ENCODE measurements around the gene GMCL2. TPM values are rescaled to one million over a fixed set of nuclear protein-coding genes. Genes with fewer than 3 reads are reported as not detected.
A peak's percentile ranks its signal among the peaks of the same experiment; 100 is the strongest.

GMCL2 gene
- total and polyA plus RNA-seq, 9 donors = 0.08 TPM; not detected in 8

- Histone ChIP-seq H3K4me1 (ENCODE audit: control insufficient read depth, insufficient read depth, low read length) (peaks cover 26% of the 10 kb centered on the region), H3K9me3 (replicated peaks; ENCODE audit: control insufficient read depth, low read depth, low read length) (no peaks in the 10 kb centered on the region), H3K27ac (ENCODE audit: low read length) (peak overlapping the region; percentile 55), H3K36me3 (ENCODE audit: control insufficient read depth, insufficient read depth, low read length) (peaks cover 58% of the 10 kb centered on the region), H3K4me3 (ENCODE audit: low read length) (no peak overlapping the region), H3K27me3 (ENCODE audit: control insufficient read depth, insufficient read depth, low read length) (no peaks in the 10 kb centered on the region)
- no peak for DNase-seq
- 93% methylated on average over 15 of the region's 15 CpGs for WGBS (ENCODE audit: insufficient coverage)
These were observed 35.1 kb upstream of the GMCL2 start for GRCh38 chr5:178222292-178222691.

DNA sequence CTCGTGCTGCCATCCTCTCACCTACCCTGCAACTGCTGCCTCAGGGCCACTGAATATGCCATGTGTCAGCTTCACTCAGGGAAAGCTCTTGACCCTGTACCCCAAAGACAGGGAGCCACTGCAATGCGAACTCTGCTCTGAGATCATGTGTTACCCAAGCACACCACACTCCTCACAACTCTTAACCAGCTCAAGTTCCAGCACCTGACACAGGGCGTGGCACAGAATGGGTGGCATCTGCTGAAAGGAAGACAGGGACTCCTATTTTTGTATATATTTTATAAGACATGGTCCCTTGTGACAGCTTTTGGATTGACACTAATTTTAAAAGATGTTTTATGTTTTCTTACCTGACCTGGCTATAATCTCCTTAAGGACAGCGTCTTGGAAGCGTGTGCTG is 34.7 kb upstream of the GMCL2 start:
- H3K36me3 ChIP-seq (ENCODE audit: control insufficient read depth, insufficient read depth, low read length) = peaks cover 54% of the 10 kb centered on the region
- WGBS (ENCODE audit: insufficient coverage) = 100% methylated on average over 2 of the region's 5 CpGs
- peak overlapping the region; percentile 55 for H3K27ac ChIP-seq (ENCODE audit: low read length)

DNA sequence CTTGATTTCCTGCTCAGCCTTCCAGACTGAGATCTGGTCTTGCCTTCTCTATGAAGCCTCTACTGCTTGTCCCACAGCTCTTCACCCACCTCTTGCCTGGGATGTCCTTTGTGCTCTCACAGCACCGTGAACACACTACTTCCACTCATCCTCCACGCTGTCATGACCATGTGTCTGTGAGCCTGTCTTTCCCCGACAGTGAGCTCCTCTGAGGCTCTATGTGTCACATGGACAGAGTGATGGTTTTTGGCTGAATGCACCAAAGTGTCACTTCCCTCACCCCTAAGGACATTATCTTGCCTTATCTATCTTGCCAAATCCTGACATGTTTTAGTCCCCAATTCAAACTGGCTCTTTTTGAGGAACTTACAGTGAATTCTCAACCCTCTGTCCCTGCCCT is 34.1 kb upstream of the GMCL2 start:
- Histone ChIP-seq H3K27ac (ENCODE audit: low read length) (peak overlapping the region; percentile 29), H3K9me3 (replicated peaks; ENCODE audit: control insufficient read depth, low read depth, low read length) (no peaks in the 10 kb centered on the region), H3K36me3 (ENCODE audit: control insufficient read depth, insufficient read depth, low read length) (peaks cover 54% of the 10 kb centered on the region), H3K4me1 (ENCODE audit: control insufficient read depth, insufficient read depth, low read length) (peaks cover 26% of the 10 kb centered on the region), H3K27me3 (ENCODE audit: control insufficient read depth, insufficient read depth, low read length) (no peaks in the 10 kb centered on the region), H3K4me3 (ENCODE audit: low read length) (no peak overlapping the region)
- WGBS (ENCODE audit: insufficient coverage) = 67% methylated on average over 2 of the region's 3 CpGs
- DNase-seq = no peak

More for the DNA sequence above, 34.7 kb upstream of the GMCL2 start:
- H3K4me3 ChIP-seq (ENCODE audit: low read length) = no peak overlapping the region
- H3K9me3 ChIP-seq (replicated peaks; ENCODE audit: control insufficient read depth, low read depth, low read length) = no peaks in the 10 kb centered on the region
- H3K27me3 ChIP-seq (ENCODE audit: control insufficient read depth, insufficient read depth, low read length) = no peaks in the 10 kb centered on the region
- peaks cover 26% of the 10 kb centered on the region for H3K4me1 ChIP-seq (ENCODE audit: control insufficient read depth, insufficient read depth, low read length)
- DNase-seq = peak; percentile 38

DNA sequence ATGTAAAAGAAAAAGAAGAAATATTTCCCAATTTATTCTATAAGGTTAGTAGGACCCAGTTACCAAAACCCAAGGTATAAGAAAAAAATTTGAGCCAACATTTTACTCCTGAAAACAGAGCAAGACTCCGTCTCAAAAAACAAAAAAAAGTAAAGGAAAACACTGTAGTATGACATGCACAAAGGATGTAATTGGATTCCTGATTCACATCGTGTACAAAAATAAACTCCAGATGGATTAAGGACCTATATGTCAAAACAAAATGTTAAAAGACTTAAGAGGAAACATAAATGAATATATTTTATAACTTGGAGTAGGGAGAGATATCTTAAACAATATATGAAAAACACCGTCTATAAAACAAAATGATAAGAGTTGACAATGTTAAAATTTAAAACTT is 31.7 kb upstream of the GMCL2 start:
- Histone ChIP-seq H3K27ac (ENCODE audit: low read length) (no peak overlapping the region), H3K4me3 (ENCODE audit: low read length) (no peak overlapping the region), H3K27me3 (ENCODE audit: control insufficient read depth, insufficient read depth, low read length) (no peaks in the 10 kb centered on the region), H3K36me3 (ENCODE audit: control insufficient read depth, insufficient read depth, low read length) (peaks cover 61% of the 10 kb centered on the region), H3K4me1 (ENCODE audit: control insufficient read depth, insufficient read depth, low read length) (peaks cover 21% of the 10 kb centered on the region), H3K9me3 (replicated peaks; ENCODE audit: control insufficient read depth, low read depth, low read length) (no peaks in the 10 kb centered on the region)
- no CpG with 5 or more reads among the region's 3 CpGs for WGBS (ENCODE audit: insufficient coverage)
- DNase-seq = no peak

DNA sequence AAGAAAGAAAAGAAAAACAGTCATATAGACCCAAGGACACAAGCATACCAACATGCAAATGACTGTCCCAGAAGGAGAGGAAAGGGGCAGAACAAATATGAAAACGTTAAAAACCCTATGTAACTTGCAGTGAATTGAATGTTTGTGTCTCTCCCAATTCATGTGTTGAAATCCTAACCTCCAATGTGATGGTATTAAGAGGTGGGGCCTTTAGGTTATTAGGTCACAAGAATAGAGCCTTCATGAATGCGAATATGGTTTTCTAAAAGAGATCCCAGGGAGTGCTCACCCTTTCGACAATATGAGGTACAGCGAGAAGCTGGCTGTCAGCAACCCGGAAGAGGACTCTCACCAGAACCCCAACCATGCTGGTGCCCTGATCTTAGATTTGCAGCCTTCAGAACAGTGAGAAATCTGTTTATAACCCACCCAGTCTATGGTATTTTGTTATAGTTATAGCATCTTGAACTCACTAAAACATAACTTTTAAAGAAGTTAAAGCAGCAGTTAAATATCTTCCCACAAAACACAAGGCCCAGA is 31.1 kb upstream of the GMCL2 start:
- Histone ChIP-seq H3K36me3 (ENCODE audit: control insufficient read depth, insufficient read depth, low read length) (peaks cover 66% of the 10 kb centered on the region), H3K4me1 (ENCODE audit: control insufficient read depth, insufficient read depth, low read length) (peaks cover 17% of the 10 kb centered on the region)
- no peak for DNase-seq

GRCh38 chr5:178216779-178217178 is 29.6 kb upstream of the GMCL2 start:
- peaks cover 6% of the 10 kb centered on the region for H3K4me1 ChIP-seq (ENCODE audit: control insufficient read depth, insufficient read depth, low read length)
- DNase-seq = no peak
- H3K36me3 ChIP-seq (ENCODE audit: control insufficient read depth, insufficient read depth, low read length) = peaks cover 67% of the 10 kb centered on the region
- no peak overlapping the region for H3K4me3 ChIP-seq (ENCODE audit: low read length)
- H3K27me3 ChIP-seq (ENCODE audit: control insufficient read depth, insufficient read depth, low read length) = no peaks in the 10 kb centered on the region
- no peak overlapping the region for H3K27ac ChIP-seq (ENCODE audit: low read length)
- 83% methylated on average over 1 of the region's 3 CpGs for WGBS (ENCODE audit: insufficient coverage)
- H3K9me3 ChIP-seq (replicated peaks; ENCODE audit: control insufficient read depth, low read depth, low read length) = no peaks in the 10 kb centered on the region

More for the DNA sequence above, 31.1 kb upstream of the GMCL2 start:
- no peak overlapping the region for H3K27ac ChIP-seq (ENCODE audit: low read length)
- no CpG with 5 or more reads among the region's 5 CpGs for WGBS (ENCODE audit: insufficient coverage)
- no peaks in the 10 kb centered on the region for H3K27me3 ChIP-seq (ENCODE audit: control insufficient read depth, insufficient read depth, low read length)
- H3K9me3 ChIP-seq (replicated peaks; ENCODE audit: control insufficient read depth, low read depth, low read length) = no peaks in the 10 kb centered on the region
- H3K4me3 ChIP-seq (ENCODE audit: low read length) = no peak overlapping the region

DNA sequence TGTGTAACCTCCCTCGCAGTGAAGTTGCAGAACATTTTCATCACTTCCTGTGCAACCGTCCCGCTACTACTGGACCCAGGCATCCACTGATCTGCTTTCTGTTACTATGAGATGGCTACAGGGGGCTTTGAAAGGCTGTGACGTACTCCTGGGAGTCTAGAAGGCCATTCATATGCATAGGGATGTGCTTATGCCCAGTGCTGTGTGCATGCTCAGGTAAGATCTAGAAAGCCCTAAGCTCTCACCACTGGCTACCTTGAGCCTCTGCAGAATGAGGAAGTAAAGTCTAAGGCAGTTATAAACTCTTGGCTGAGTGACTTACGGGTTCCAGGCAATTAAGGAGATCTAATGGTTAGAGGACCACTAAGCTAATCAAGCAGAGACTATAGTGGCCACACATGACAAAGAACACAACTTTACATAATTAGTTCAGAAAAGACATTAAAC is 28.9 kb upstream of the GMCL2 start:
- Histone ChIP-seq H3K9me3 (replicated peaks; ENCODE audit: control insufficient read depth, low read depth, low read length) (no peaks in the 10 kb centered on the region), H3K4me3 (ENCODE audit: low read length) (no peak overlapping the region), H3K27ac (ENCODE audit: low read length) (no peak overlapping the region), H3K36me3 (ENCODE audit: control insufficient read depth, insufficient read depth, low read length) (peaks cover 67% of the 10 kb centered on the region), H3K27me3 (ENCODE audit: control insufficient read depth, insufficient read depth, low read length) (no peaks in the 10 kb centered on the region), H3K4me1 (ENCODE audit: control insufficient read depth, insufficient read depth, low read length) (peaks cover 1% of the 10 kb centered on the region)
- no CpG with 5 or more reads among the region's 5 CpGs for WGBS (ENCODE audit: insufficient coverage)
- DNase-seq = no peak

DNA sequence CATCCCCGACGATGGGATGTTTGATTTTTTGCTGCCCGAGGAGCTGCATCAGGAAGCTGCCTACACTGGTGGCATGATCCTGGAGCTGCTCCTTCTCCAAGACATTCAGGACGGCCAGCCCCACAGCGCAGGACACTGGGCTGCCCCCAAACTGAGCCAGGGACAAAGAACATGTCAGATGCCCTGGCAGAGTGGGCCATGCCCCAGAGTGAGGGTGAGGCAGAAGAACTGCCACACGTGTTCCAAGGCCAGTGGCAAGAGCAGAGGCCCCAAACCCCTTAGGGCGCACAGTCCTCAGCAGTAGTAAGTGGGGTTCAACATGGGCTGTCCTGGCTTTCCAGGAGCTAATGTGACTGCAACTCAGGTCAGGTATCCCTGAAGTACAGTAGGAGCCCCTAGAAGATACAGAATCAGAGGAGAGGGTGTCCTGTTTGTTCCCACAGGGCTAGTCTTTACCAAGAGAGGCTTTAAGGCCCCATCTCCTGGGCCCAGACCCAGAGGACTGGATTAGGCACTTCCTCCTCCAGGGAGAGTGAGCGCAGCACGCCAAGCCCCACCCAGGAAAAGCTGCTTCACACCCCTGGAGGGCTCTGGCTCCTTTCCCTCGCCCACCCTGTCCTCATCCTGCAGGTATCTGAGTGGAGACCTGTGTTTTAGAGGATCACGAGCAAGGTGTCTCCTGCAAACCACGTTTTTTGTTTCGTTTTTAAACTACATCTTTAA is 28.3 kb upstream of the GMCL2 start:
- H3K9me3 ChIP-seq (replicated peaks; ENCODE audit: control insufficient read depth, low read depth, low read length) = no peaks in the 10 kb centered on the region
- H3K27me3 ChIP-seq (ENCODE audit: control insufficient read depth, insufficient read depth, low read length) = no peaks in the 10 kb centered on the region
- peaks cover 68% of the 10 kb centered on the region for H3K36me3 ChIP-seq (ENCODE audit: control insufficient read depth, insufficient read depth, low read length)
- H3K27ac ChIP-seq (ENCODE audit: low read length) = no peak overlapping the region
- 78% methylated on average over 7 of the region's 13 CpGs for WGBS (ENCODE audit: insufficient coverage)
- DNase-seq = no peak
- H3K4me3 ChIP-seq (ENCODE audit: low read length) = no peak overlapping the region
- no peaks in the 10 kb centered on the region for H3K4me1 ChIP-seq (ENCODE audit: control insufficient read depth, insufficient read depth, low read length)

DNA sequence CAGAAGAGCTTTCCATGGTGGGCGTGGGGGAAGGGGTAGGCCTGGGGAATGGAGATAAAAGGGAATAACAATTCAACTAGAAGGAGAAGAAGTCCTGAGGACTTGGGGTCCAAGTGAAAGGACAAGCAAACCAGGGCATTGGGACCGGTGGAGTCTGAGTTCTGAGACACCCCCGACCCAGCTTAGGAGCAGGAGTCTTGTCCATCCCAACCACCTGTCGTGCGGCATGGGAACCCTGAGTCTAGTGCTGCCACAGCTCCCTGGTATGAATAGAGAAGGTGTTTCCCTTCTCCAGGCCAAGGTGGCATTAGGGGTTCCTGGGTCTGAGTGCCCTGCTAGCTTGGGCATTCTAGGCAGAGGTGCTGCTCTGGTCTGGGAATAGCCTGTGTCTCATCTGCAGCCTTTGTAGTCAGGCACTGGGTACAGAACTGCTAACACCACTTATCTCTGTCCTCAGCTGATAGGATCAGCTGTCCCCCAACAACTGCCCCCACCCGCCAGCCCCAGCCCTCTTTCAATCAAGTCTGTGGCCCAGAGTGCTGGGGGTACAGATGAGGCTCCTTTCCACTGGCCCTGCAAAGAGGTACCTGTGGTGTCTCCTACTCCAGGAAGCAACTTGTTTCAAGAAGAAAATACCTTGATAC is 27.1 kb upstream of the GMCL2 start:
- H3K4me3 ChIP-seq (ENCODE audit: low read length) = no peak overlapping the region
- no peaks in the 10 kb centered on the region for H3K27me3 ChIP-seq (ENCODE audit: control insufficient read depth, insufficient read depth, low read length)
- H3K4me1 ChIP-seq (ENCODE audit: control insufficient read depth, insufficient read depth, low read length) = no peaks in the 10 kb centered on the region
- WGBS (ENCODE audit: insufficient coverage) = 87% methylated on average over 3 of the region's 6 CpGs
- no peak overlapping the region for H3K27ac ChIP-seq (ENCODE audit: low read length)
- no peak for DNase-seq
- H3K9me3 ChIP-seq (replicated peaks; ENCODE audit: control insufficient read depth, low read depth, low read length) = no peaks in the 10 kb centered on the region
- peaks cover 79% of the 10 kb centered on the region for H3K36me3 ChIP-seq (ENCODE audit: control insufficient read depth, insufficient read depth, low read length)

DNA sequence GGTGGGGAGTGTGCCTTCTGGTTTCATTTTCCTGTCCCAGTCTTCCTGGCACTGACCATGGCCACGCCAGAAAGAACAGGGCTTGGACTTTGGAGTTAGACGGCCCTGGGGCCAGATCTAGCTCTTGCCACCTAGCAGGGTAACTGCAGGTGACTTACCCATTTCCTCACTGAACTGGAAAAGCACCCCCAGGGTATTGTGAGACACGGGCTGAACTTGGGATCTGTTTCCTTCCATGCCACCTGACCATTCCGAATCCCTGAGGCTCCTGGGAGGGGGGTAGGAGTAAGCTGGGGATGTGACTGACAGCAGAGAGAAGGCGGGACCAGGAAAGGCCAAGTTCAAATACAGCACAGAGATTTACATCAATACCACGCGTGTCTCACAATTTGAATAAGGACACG is 26.6 kb upstream of the GMCL2 start:
- no peaks in the 10 kb centered on the region for H3K9me3 ChIP-seq (replicated peaks; ENCODE audit: control insufficient read depth, low read depth, low read length)
- no peak overlapping the region for H3K27ac ChIP-seq (ENCODE audit: low read length)
- no peak overlapping the region for H3K4me3 ChIP-seq (ENCODE audit: low read length)
- no peak for DNase-seq
- H3K4me1 ChIP-seq (ENCODE audit: control insufficient read depth, insufficient read depth, low read length) = no peaks in the 10 kb centered on the region
- no peaks in the 10 kb centered on the region for H3K27me3 ChIP-seq (ENCODE audit: control insufficient read depth, insufficient read depth, low read length)
- peaks cover 85% of the 10 kb centered on the region for H3K36me3 ChIP-seq (ENCODE audit: control insufficient read depth, insufficient read depth, low read length)
- 73% methylated on average over 3 of the region's 8 CpGs for WGBS (ENCODE audit: insufficient coverage)

Data from muscle of leg (tissue), 11 donors.